NCI-H1694 treated with DMSO at 0.1 percent for 48 hours (cell line): ENCODE data around the gene LIN28A.
"Not testable (repeated sequence)": the region's sequence is repeated elsewhere in the genome, so short reads cannot be mapped to it uniquely, and the experiment has no call there.

Experiments used
- DNase-seq: peaks from one replicate; lab custom pipeline; 2025; lab: John Stamatoyannopoulos, UW

LIN28A gene, protein sequence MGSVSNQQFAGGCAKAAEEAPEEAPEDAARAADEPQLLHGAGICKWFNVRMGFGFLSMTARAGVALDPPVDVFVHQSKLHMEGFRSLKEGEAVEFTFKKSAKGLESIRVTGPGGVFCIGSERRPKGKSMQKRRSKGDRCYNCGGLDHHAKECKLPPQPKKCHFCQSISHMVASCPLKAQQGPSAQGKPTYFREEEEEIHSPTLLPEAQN

GRCh38 chr1:26410706-26411623, at the start of gene LIN28A:
Gene LIN28A, plus strand, starts transcription at chr1:26410817. Its CDS starts 75 bp downstream, at chr1:26410892.
- DNase-seq = no peak

- no peak for DNase-seq
Observed at GRCh38 chr1:26361605-26362122, 49.0 kb upstream of the LIN28A start.

GRCh38 chr1:26362331-26362730, 48.3 kb upstream of the LIN28A start:
- DNase-seq = no peak

DNA sequence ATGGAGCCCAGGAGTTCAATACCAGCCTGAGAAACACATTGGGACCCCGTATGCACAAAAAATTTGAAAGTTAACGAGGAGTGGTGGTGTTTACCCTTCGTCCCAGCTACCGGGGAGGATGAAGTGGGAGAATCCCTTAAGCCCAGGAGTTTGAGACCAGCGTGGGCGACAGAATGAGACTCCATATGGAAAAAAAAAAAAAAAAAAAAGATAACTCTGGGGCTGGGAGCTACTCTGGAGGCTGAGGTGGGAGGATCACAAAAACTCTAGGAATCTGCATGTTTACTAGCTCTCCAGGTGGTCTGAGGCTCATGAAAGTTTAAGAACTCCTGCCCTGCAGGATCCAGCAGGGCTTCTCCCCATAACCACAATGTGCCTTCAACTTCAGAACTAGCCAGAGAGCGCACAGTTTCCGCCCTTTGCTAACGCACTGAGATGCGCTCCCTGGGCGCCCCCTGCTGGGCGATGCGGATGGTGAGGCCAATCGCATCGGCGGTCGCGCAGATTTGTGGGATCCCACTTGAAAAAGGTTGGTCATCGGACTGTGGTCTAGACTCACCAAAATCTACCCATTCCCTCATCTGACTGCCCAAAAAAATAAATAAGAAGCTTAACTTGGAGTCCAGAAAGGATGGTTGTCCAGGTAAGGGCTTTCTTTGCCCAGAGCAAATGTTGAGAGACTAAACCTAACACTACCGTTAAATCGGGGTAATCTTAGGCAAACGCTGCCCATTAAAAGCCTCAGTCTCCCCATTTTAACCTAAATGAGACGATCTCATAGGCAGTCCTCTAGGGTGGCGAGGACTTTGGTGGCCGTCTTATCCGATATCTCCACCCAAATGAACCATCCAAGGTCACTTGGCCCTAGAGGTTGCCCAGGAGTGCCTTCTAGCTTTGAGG, 46.8 kb upstream of the LIN28A start:
- peak; percentile 39 for DNase-seq

- DNase-seq = no peak
Observed at GRCh38 chr1:26364956-26365355, 45.7 kb upstream of the LIN28A start.

GRCh38 chr1:26367441-26367840, 43.2 kb upstream of the LIN28A start:
- DNase-seq = no peak

DNA sequence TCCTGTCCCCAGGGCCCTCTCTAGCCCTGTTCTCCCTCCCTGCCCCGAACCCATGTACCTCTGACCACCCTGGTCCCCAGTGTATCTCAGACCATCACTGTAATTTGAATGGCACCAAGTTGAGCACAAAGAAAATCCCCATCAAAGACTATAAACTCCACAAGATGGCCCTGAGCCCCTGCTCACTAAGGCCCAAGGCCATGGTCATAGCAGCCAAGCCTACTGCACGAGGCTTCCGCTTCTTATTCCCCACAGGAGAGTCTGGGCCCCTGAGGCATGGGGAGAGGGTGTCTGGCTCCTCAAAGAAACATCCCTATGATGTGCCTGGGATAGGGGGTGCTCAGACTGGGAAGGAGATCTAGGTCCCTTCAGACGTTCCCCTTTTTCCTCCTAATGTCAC, 42.6 kb upstream of the LIN28A start:
- DNase-seq = no peak

- no peak for DNase-seq
Observed at GRCh38 chr1:26368486-26368885, 42.1 kb upstream of the LIN28A start.

DNA sequence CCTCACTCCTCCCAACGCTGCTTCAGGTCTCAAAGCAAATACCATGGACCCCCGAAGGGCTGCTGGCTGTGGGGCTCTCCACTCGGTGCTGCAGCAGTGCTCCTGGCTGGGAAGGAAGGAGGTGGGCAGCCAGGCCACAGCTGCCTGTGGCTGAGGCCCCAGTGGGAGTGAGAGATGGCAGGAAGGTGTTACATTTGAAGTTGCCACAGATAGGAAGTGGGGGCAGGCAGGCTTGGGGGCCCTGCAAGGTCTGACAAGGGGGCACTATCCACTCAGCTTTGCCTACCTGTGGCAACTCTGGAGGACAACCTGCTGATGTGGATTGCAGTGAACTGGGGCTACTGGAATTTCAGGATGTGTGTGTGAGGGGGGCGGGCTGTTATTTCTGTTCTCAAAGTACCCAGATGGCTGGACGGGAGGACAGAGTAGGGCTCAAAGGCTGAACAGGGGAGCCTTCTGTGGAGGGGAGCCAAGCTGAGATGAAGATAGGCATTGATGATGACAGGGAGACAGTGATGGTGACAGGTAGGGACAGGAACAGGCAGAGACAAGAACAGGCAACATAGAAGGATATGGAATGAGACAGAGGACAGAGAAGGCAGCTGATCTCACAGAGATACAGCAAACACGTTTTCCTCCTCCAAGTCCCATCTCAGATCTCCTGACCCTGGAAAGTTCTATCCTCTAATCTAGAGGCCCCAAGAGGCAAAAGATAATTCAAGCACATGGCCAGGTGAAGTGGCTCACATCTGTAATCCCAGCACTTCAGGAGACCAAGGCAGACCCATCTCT, 39.8 kb upstream of the LIN28A start:
- DNase-seq = no peak

DNA sequence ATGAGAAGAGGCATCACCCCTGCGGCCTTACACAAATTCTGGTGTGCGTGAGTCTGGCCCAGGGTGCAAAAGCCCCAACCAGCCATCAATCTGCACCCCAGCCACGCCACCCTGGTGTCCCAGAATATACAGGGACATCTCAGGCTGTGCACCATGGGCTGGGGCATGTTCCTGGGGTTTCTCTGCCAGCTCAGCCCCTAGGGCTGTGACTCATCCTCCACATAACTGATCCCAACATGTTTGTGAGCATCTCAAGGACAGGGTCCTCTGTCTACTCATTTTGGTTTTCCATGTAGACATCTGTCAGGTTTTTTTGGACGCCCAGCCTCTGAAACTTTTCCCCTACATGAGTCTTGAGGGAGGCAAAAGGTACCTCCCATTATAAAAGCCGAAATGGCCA, 38.6 kb upstream of the LIN28A start:
- DNase-seq = no peak

DNA sequence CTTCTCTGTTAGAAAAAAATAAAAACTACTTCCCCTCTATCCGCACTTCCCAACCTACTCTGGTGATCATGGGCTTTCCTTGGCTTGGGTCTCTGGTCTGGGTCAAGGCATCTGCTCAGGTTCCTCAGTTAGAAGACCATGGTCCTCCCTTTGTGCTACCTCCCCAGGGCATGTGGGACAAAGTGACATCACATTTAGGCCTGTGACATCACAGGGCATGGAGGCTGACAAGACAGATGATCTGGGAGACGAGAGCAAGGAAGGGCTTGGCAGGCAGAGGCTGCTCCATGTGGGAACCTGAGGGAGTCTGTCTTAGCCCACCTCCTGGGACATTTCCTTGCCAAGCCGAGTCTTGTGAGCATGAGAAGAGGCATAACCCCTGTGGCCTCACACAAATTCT, 38.0 kb upstream of the LIN28A start, which contains the start of gene ZNF683:
TSS of gene ZNF683 (minus strand) at position 140 of the 400 bp plus-strand sequence. CDS start 4,179 bp downstream, outside the sequence.
- DNase-seq = not testable (repeated sequence)

DNA sequence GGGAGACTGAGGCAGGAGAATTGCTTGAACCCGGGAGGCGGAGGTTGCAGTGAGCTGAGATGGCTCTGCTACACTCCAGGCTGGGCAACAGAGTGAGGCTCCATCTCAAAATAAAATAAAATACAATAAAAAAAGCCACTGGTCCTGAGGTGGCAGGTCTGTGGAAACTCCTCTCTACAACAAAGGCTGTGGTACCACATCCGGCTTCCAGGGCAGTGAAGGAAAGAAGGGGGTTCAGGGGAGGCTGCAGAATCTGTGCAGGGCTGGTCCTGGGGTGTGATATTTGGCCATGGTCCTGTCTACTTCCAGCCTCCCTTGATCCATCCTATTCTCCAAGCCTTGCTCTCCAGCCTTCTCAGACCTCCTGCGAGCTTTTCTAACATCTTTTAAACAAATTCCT, 37.3 kb upstream of the LIN28A start:
- no peak for DNase-seq

DNA sequence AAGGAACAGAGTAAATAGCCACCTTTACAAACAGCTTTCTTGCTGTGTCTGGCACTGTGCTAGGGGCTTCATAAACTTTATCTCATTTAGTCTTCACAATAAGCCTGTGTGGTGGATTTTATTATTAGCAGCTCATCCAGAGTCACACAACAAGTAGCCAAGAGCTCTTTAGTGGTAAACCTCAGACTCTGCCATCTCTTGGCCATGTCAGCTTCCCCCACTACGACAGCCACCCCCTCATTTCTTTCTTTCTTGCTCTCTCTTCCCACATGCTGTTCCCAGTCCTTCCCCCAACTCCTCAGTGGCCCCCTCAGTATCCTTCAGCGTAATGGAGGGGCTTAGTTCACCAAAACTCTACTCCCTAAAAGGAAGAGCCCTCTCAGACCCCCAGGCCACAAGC, 36.8 kb upstream of the LIN28A start:
- no peak for DNase-seq

DNA sequence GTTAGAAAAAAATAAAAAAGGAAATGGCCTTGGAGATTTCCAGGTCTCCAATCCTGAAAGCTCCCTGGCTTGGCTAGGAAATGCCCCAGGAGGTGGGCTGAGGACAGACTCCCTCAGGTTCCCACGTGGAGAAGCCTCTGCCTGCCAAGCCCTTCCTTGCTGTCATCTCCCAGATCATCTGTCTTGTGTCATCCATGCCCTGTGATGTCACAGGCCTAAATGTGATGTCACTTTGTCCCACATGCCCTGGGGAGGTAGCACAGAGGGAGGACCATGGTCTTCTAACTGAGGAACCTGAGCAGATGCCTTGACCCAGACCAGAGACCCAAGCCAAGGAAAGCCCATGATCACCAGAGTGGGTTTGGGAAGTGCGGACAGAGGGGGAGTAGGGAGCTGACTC, 36.3 kb upstream of the LIN28A start:
- DNase-seq = not testable (repeated sequence)

- no peak for DNase-seq
Observed at GRCh38 chr1:26375081-26375480, 35.5 kb upstream of the LIN28A start.

- no peak for DNase-seq
Observed at GRCh38 chr1:26376050-26376449, 34.6 kb upstream of the LIN28A start.

DNA sequence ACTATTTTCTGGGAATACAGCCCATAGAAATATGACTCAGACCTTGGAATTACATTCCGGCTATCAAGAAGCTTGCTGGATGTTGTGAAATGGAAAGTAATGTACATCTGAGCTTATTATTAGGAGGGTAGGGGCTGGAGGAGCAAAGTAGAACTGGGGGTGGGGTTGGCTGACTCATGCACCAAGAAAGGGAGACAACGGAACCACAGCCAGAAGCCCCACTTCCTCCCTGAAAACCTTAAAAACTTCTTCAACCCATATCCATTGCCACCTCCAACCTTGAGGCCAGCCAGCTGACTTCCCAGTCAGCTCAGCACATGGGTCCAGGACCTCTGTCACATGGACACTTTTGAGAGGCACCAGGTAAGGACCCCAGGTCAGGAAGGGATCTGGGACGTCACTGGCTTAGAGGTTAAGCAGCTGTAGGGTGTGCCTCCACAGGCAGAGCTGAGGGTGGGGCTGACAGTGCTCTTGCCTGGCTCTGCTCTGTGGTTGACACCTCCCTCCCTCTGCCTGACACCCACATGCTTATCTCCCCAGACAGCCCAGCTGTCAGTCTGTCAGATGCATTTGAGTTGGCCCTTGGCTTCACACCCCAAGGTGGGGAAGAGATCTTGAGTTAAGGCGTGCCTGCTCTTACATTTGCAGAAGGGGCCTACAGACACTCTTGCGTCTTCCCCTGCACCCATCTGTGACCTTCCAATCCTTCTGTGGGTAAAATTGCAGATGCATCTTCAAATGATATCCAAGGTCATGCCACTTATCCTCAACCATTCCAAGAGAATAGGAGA, 32.3 kb upstream of the LIN28A start:
- DNase-seq = no peak

- no peak for DNase-seq
Observed at GRCh38 chr1:26378879-26379251, 31.8 kb upstream of the LIN28A start.

- DNase-seq = no peak
Observed at GRCh38 chr1:26384076-26384475, 26.5 kb upstream of the LIN28A start.

DNA sequence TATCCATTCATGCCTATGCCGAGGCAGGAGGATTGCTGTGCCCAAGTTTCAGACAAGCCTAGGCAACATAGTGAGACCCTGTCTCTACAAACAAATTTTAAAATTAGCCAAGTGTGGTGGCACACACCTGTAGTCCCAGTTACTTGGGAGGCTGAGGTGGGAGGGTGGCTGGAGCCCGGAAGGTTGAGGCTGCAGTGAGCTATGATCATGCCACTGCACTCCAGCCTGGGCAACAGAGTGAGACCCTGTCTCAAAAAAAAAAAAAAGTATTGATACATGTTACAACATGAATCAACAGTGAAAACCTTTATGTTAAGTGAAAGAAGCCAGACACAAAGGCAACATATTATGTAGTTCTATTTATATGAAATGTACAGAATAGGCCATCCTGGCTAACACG, 25.6 kb upstream of the LIN28A start:
- DNase-seq = not testable (repeated sequence)
